Keratinocyte (primary cell): ENCODE data around the gene ALK. TPM values are rescaled to one million over a fixed set of nuclear protein-coding genes. Genes with fewer than 3 reads are reported as not detected.

Experiments used
- DNase-seq: peaks from one replicate; pipeline ENCODE4 v3.0.0-alpha.2; 2011; ENCODE audit warnings: low read depth, missing footprints, low spot score
- FAIRE-seq: peaks from 2 replicates; lab custom pipeline; 2011; peaks lifted over from hg19 to GRCh38; lab: Jason Lieb, UNC
- H2AFZ ChIP-seq: 2 replicates; pipeline ENCODE4 v1.6.0; 2012; ENCODE audit warnings: low read length, control low read depth, inconsistent platforms; ENCODE audit not compliant: control insufficient read depth
- H3K27ac ChIP-seq: 2 replicates; pipeline ENCODE4 v1.5.1; 2011; ENCODE audit warnings: low read length; ENCODE audit not compliant: control insufficient read depth, insufficient read depth
- H3K27me3 ChIP-seq: 3 replicates; pipeline ENCODE4 v1.6.0; 2011; ENCODE audit warnings: low read length; ENCODE audit not compliant: control insufficient read depth, insufficient read depth; ENCODE audit errors: extremely low read depth
- H3K36me3 ChIP-seq, 2 experiments: 2 replicates in 1 of 2; 3 replicates in 1 of 2; pipeline ENCODE4 v1.5.1; 2011; ENCODE audit warnings: low read length in 2 of 2, mild to moderate bottlenecking in 1 of 2; ENCODE audit not compliant: control insufficient read depth in 2 of 2, insufficient read depth in 2 of 2; ENCODE audit errors: extremely low read depth in 1 of 2
- H3K4me1 ChIP-seq: 3 replicates; pipeline ENCODE4 v1.5.1; 2011; ENCODE audit warnings: low read length; ENCODE audit not compliant: control insufficient read depth, insufficient read depth; ENCODE audit errors: extremely low read depth
- H3K4me2 ChIP-seq: 3 replicates; pipeline ENCODE4 v1.6.0; 2011; ENCODE audit warnings: low read depth, low read length; ENCODE audit not compliant: control insufficient read depth, insufficient read depth; ENCODE audit errors: extremely low read depth
- H3K4me3 ChIP-seq, 3 experiments: fragments of 200-600 bp in 1 of 3; sonication (generic) in 1 of 3; 2 replicates in 2 of 3; 3 replicates in 1 of 3; pipeline ENCODE4 v1.5.1; 2011 to 2016; ENCODE audit warnings: low read length in 3 of 3, mild to moderate bottlenecking in 3 of 3, control low read depth in 2 of 3, inconsistent platforms in 1 of 3, low read depth in 1 of 3, mixed read lengths in 1 of 3, mixed run types in 1 of 3, moderate library complexity in 1 of 3; ENCODE audit not compliant: control insufficient read depth in 2 of 3, insufficient read depth in 2 of 3; ENCODE audit errors: extremely low read depth in 1 of 3
- H3K79me2 ChIP-seq: 2 replicates; pipeline ENCODE4 v1.6.0; 2012; ENCODE audit warnings: low read length; ENCODE audit not compliant: control insufficient read depth, insufficient read depth
- H3K9ac ChIP-seq: 3 replicates; pipeline ENCODE4 v1.6.0; 2011; ENCODE audit warnings: low read length; ENCODE audit not compliant: control insufficient read depth, insufficient read depth; ENCODE audit errors: extremely low read depth
- H3K9me1 ChIP-seq: 3 replicates; pipeline ENCODE4 v1.6.0; 2011; ENCODE audit warnings: low read length; ENCODE audit not compliant: control insufficient read depth, insufficient read depth; ENCODE audit errors: extremely low read depth
- H3K9me3 ChIP-seq: 2 replicates; pipeline ENCODE4 v1.5.1; 2012; ENCODE audit warnings: low read depth, low read length; ENCODE audit not compliant: control insufficient read depth
- H4K20me1 ChIP-seq: 3 replicates; pipeline ENCODE4 v1.6.0; 2011; ENCODE audit warnings: low read length; ENCODE audit not compliant: control insufficient read depth, insufficient read depth; ENCODE audit errors: extremely low read depth
- CTCF ChIP-seq, 3 experiments: IDR thresholded peaks in 1 of 3; conservative IDR thresholded peaks in 1 of 3; optimal IDR thresholded peaks in 1 of 3; 2 replicates in 2 of 3; 3 replicates in 1 of 3; pipeline versions ENCODE3 to v1.5.1; 2011; ENCODE audit warnings: low read length in 3 of 3, mild to moderate bottlenecking in 3 of 3, moderate library complexity in 2 of 3, control low read depth in 1 of 3, inconsistent platforms in 1 of 3; ENCODE audit not compliant: insufficient read depth in 2 of 3; ENCODE audit errors: extremely low read depth in 1 of 3
- EZH2 ChIP-seq: IDR thresholded peaks from one replicate; pipeline ENCODE4 v1.6.1; 2012; ENCODE audit warnings: inconsistent platforms, mild to moderate bottlenecking, low read length, moderate library complexity
- dilution Hi-C: fragments of 300-500 bp; cut with MboI; formaldehyde crosslinking; loops from one replicate; pipeline ENCODE4 v1.7.0; 2020; ENCODE audit warnings: low sequenced_read_pairs; ENCODE audit not compliant: extremely low pct_ligation_motif_present
- polyA plus RNA-seq, 5 experiments: library from polyadenylated mRNA; depleted of rRNA in 3 of 5; stranded (reverse) in 3 of 5; stranded (forward) in 1 of 5; unstranded in 1 of 5; fragments of >200 nt; gene quantifications; 1 replicate in 1 of 5; 2 replicates in 3 of 5; 3 replicates in 1 of 5; pipeline versions ENCODE4 v1.2.1 to v1.2.3, GENCODE V29; 2011 to 2012; ENCODE audit warnings: missing spikeins in 2 of 5, low read depth in 1 of 5, low replicate concordance in 1 of 5

Gene ALK
- polyA plus RNA-seq, 1 donor (not counting 4 experiments of a cell fraction or from before 2014, with no cell fraction given): not detected

DNA sequence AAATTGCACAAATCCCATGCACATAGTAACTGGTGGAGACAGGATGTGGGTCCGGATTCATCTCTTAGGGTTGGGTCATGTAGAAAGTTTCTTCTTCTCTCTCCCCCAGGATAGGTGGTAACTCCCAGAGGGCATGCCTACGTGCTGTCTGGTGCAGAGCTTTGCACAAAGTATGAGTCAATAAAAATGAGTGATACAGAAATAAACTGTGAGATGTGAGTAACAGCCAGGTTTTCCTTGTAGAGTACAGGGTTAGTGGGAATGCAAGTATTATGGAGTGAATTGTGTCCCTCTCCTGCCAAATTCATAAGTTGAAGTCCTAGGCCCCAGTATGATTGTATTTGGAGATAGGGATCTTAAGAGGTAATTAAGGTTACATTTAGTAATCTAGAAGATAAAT, 289.4 kb downstream of the ALK start:
- Histone ChIP-seq H3K79me2 (no peaks in the 10 kb centered on the region), H3K4me3 (no peak overlapping the region), H3K9me1 (no peaks in the 10 kb centered on the region), H3K4me2 (peak overlapping the region; percentile 55), H3K4me1 (peaks cover 37% of the 10 kb centered on the region), H3K27ac (peak overlapping the region; percentile 27), H4K20me1 (no peaks in the 10 kb centered on the region), H3K27me3 (no peaks in the 10 kb centered on the region), H2AFZ (no peak overlapping the region), H3K36me3 (no peaks in the 10 kb centered on the region), H3K9me3 (no peaks in the 10 kb centered on the region), H3K9ac (no peak overlapping the region)
- DNase-seq: no peak
- TF ChIP-seq CTCF (optimal IDR thresholded peaks at IDR 0.05 in 1 of 3, IDR thresholded peaks at IDR 0.05 in 1 of 3, conservative IDR thresholded peaks at IDR 0.05 in 1 of 3; ENCODE audit: extremely low read depth in 1 of 3, insufficient read depth in 2 of 3, low read length in 3 of 3) (no peak), EZH2 (no peak)
- FAIRE-seq: peak; percentile 96
- dilution Hi-C loops: no loop called here

DNA sequence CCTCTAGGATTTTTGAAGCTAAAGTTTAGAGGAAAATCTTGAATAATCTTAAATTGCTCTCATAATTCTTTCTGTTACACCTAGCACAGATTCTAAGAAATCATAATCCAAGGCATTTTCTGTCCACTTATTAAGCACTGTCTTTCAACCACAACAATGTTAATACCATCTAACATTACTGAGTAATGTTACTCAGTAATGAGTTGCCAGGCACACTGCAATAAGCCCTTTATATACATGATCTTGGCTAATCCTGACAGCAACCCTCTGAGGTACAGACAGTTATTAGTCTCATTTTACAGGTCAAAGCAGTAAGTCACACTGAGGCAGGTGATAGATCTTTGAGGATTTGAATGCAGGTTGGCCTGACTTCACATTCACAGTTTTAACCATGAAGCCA, 291.9 kb downstream of the ALK start:
- FAIRE-seq: peak; percentile 17
- Histone ChIP-seq H3K36me3 (no peaks in the 10 kb centered on the region), H3K79me2 (no peaks in the 10 kb centered on the region), H3K4me3 (no peak overlapping the region), H4K20me1 (no peaks in the 10 kb centered on the region), H3K4me2 (no peak overlapping the region), H3K9me1 (no peaks in the 10 kb centered on the region), H2AFZ (no peak overlapping the region), H3K4me1 (peaks cover 39% of the 10 kb centered on the region), H3K9me3 (no peaks in the 10 kb centered on the region), H3K27me3 (no peaks in the 10 kb centered on the region), H3K27ac (no peak overlapping the region), H3K9ac (no peak overlapping the region)
- DNase-seq: no peak
- dilution Hi-C loops: no loop called here
- TF ChIP-seq CTCF (optimal IDR thresholded peaks at IDR 0.05 in 1 of 3, IDR thresholded peaks at IDR 0.05 in 1 of 3, conservative IDR thresholded peaks at IDR 0.05 in 1 of 3; ENCODE audit: extremely low read depth in 1 of 3, insufficient read depth in 2 of 3, low read length in 3 of 3): no peak
- TF ChIP-seq EZH2: no peak
